ENCODE measurements around the gene TOE1.
A peak's percentile ranks its signal among the peaks of the same experiment; 100 is the strongest.

The TOE1 gene

GRCh38 chr1:45373573-45373972, 33.6 kb downstream of the TOE1 start:
- TF ChIP-seq CTCF (IDR thresholded peaks at IDR 0.05): no peak
- H3K36me3 ChIP-seq: no peaks in the 10 kb centered on the region
- no peak for DNase-seq
- H3K27ac ChIP-seq: peak overlapping the region in 1 of 2 donors; percentile 39
- intact Hi-C loops (cut with DNase I; ENCODE audit: low total_unique reads): no loop called here
- no peaks in the 10 kb centered on the region for H3K27me3 ChIP-seq
- no peak overlapping the region for H3K4me3 ChIP-seq
- H3K4me1 ChIP-seq: peaks cover 0 to 38% (median 15%) of the 10 kb centered on the region in 4 donors
- no peaks in the 10 kb centered on the region for H3K9me3 ChIP-seq

GRCh38 chr1:45375104-45376090, 35.4 kb downstream of the TOE1 start:
- no peaks in the 10 kb centered on the region for H3K36me3 ChIP-seq
- peaks cover 0 to 38% (median 15%) of the 10 kb centered on the region in 4 donors for H3K4me1 ChIP-seq
- no peak for DNase-seq
- TF ChIP-seq CTCF (IDR thresholded peaks at IDR 0.05): peak in 1 of 2 experiments; percentile 5
- no peaks in the 10 kb centered on the region for H3K27me3 ChIP-seq
- H3K4me3 ChIP-seq: no peak overlapping the region
- peak overlapping the region; percentile 54 to 72 for H3K27ac ChIP-seq
- intact Hi-C loops (cut with DNase I; ENCODE audit: low total_unique reads): no loop called here
- H3K9me3 ChIP-seq: no peaks in the 10 kb centered on the region

- no peak for DNase-seq
- no peak for TF ChIP-seq CTCF (IDR thresholded peaks at IDR 0.05)
- intact Hi-C loops (cut with DNase I; ENCODE audit: low total_unique reads): no loop called here
These were observed 38.2 kb downstream of the TOE1 start for GRCh38 chr1:45378184-45378583.

GRCh38 chr1:45379524-45379923, 39.6 kb downstream of the TOE1 start:
- no peaks in the 10 kb centered on the region for H3K27me3 ChIP-seq
- no peak overlapping the region for H3K27ac ChIP-seq
- no peaks in the 10 kb centered on the region for H3K9me3 ChIP-seq
- no peaks in the 10 kb centered on the region for H3K36me3 ChIP-seq
- intact Hi-C loops (cut with DNase I; ENCODE audit: low total_unique reads): no loop called here
- no peak overlapping the region for H3K4me3 ChIP-seq
- no peak for DNase-seq
- TF ChIP-seq CTCF (IDR thresholded peaks at IDR 0.05): no peak
- peaks cover 0 to 25% (median 12%) of the 10 kb centered on the region in 4 donors for H3K4me1 ChIP-seq

More at GRCh38 chr1:45378184-45378583, 38.2 kb downstream of the TOE1 start:
- Histone ChIP-seq H3K4me1 (peaks cover 0 to 38% (median 15%) of the 10 kb centered on the region in 4 donors), H3K36me3 (no peaks in the 10 kb centered on the region), H3K27me3 (no peaks in the 10 kb centered on the region), H3K27ac (no peak overlapping the region), H3K9me3 (no peaks in the 10 kb centered on the region), H3K4me3 (no peak overlapping the region)

GRCh38 chr1:45380125-45380524, 40.2 kb downstream of the TOE1 start:
- TF ChIP-seq CTCF (IDR thresholded peaks at IDR 0.05): no peak
- H3K4me3 ChIP-seq: no peak overlapping the region
- no peak overlapping the region for H3K27ac ChIP-seq
- no peak for DNase-seq
- no peaks in the 10 kb centered on the region for H3K9me3 ChIP-seq
- H3K36me3 ChIP-seq: no peaks in the 10 kb centered on the region
- intact Hi-C loops (cut with DNase I; ENCODE audit: low total_unique reads): no loop called here
- H3K27me3 ChIP-seq: no peaks in the 10 kb centered on the region
- peaks cover 0 to 19% (median 10%) of the 10 kb centered on the region in 4 donors for H3K4me1 ChIP-seq
